M059J (cell line): ENCODE results near the gene TMEM115. TPM values are rescaled to one million over a fixed set of nuclear protein-coding genes. Genes with fewer than 3 reads are reported as not detected.

Experiments
- DNase-seq: peaks from one replicate; pipeline ENCODE4 v3.0.0-alpha.2; 2012; ENCODE audit warnings: low read depth
- total RNA-seq: library from RNA; depleted of rRNA; stranded (reverse); fragments of >200 nt; shearing (Covaris generic); gene quantifications from 2 replicates; pipeline ENCODE4 v1.2.3, GENCODE V29; 2014

Gene TMEM115
- total RNA-seq, 1 experiment from 2014 or later: 38.2 TPM

- DNase-seq: no peak
Observed at GRCh38 chr3:50334339-50335075, 24.8 kb downstream of the TMEM115 start.

DNA sequence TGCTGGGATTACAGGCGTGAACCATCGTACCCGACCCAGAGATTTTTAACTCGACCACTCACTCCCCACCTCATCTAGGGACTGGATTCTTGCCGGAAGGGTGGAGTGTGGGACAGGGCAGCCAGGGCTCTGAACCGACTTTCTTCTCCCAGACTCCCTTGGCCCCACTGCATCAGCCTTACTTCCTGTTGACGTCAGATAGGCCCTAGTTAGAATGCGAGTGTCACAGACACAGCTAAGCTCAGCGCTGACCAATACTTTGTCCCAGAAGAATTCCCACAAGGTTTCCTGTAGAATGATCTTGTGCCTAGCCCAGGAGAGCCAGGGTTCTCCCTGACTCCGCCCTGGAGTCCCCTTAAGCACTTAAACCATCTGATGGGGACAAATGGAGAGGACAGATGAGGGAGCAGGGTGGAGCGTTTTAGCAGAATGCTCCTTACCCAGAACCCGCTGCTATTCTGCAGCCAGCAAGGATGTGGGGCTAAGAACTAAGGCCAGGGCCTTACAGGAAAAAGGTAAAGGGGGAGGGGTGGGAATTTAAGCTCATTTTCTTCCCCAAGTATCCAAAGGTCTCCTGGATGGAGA, 25.5 kb downstream of the TMEM115 start:
- no peak for DNase-seq

DNA sequence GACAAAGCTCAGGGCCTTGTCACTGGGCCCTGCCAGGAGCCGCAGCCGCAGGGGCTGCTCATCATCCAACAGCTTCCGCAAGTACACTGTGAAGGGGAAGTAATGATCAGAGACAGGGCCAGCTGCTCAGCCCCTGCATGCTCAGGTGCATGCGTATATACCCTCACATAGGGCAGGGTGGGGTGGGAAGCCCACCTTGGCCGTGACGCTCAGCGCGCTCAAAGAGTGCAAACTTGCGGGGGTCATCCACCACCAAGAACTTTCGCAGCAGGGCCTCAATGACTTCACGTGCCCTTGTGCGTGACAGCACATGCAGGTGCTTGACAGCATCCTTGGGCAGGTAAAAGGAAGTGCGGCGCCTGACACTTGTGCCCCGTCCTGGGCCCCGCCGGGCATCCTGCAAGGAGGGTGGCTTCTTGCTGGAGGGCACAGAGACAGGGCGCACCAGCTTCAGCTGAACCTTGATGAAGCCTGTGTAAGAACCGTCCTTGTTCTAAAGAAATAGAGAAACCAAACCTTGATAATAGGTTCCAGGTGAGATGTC, 27.9 kb downstream of the TMEM115 start:
- no peak for DNase-seq

DNA sequence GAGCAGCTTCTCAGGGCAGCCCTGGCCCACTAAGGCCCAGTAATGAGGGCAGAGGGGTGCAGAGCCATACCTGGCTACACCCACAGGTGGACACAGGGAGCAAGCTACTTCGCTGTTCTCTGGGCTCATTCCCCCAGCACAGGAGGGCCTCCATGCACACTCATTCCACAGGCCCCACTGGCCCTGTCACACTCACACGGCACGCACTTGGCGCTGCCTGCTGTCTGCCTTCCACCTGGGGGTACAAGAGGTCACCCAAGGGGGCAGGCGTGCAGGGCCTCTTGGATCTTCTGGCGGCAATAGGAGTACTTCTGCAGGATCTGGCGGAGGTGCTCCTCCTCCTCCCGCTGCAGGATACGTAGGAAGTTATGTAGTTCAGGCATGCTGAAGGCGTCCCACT, 29.0 kb downstream of the TMEM115 start:
- DNase-seq: no peak

DNA sequence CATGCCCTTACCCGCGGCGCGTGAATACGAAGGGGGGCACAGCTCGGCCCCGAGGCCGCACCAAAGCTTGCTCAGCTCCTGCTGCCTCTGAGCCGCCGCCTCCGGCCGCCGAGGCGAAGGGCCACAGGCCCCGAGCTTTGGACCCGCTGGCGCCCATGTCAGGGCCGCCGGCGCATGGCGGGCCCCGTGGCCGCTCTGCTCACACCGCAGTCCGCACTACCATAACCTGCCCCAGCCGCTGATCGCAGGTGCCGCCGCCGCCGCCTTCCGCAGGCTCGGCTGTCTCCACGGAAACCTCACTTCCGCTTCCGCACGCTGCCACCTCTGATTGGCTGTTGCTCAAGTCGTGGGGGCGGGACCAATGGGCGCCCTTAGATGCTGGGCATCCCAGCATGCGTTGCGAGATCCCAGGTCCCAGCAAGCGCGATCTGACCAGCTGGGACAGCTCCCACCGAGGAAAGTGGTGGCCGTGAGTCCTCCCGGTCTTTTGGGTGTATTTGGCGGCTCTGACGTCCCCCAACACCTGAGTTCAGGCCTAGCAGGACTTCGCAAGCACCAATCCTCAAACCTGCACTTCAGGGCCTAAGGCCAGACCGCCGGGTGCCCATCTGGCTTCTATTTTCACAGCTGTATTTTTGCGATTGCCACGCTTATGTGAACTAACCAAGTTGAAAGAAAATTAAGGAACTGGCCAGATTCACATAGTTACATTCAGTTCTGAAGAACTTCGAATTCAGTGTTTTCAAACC, 31.2 kb downstream of the TMEM115 start, which contains the start of gene TUSC2:
Gene TUSC2 (minus strand): TSS at position 281 of the 749 bp plus-strand sequence. CDS start 124 bp downstream, at position 157.
- peak; percentile 94 for DNase-seq

DNA sequence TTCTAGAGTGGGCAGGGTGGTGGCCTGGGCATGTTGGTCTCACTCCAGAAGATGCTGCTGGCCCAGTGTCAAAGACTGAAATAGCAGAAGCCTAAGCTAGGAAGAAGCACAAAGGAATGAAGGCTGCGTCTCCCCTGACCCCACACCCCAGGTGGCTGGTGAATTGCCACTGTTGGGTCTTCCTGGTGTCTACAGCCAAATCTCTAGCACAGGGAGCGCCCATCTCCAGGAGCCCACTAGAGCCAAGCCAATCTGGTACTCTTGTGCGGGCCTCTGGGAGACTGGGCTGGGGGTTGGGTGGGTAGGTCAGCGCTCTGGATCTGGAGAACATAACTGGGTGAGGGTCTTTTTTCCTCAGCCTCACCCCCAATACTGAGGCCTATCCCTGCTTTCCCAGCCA, 32.2 kb downstream of the TMEM115 start:
- no peak for DNase-seq

DNA sequence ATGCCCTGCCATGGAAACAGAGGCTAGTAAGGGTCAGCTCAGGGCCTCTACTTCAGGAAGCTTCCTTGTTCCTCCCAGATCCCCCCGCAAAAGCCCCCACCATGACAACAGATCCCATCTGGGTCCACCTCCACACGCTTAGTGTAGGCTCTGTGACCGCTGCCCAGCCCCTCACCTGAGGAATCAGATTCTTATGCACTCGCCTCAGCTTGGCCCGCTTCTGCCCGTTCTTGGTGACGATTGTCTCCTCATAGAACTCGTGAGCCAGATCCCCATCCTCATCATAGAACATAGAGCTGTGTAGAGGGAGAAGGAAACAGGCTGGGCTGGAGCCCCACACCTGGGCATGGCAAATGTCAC, 33.2 kb downstream of the TMEM115 start:
- no peak for DNase-seq

GRCh38 chr3:50325497-50326181, 33.7 kb downstream of the TMEM115 start:
- DNase-seq: no peak

GRCh38 chr3:50325113-50325480, 34.2 kb downstream of the TMEM115 start:
- no peak for DNase-seq

DNA sequence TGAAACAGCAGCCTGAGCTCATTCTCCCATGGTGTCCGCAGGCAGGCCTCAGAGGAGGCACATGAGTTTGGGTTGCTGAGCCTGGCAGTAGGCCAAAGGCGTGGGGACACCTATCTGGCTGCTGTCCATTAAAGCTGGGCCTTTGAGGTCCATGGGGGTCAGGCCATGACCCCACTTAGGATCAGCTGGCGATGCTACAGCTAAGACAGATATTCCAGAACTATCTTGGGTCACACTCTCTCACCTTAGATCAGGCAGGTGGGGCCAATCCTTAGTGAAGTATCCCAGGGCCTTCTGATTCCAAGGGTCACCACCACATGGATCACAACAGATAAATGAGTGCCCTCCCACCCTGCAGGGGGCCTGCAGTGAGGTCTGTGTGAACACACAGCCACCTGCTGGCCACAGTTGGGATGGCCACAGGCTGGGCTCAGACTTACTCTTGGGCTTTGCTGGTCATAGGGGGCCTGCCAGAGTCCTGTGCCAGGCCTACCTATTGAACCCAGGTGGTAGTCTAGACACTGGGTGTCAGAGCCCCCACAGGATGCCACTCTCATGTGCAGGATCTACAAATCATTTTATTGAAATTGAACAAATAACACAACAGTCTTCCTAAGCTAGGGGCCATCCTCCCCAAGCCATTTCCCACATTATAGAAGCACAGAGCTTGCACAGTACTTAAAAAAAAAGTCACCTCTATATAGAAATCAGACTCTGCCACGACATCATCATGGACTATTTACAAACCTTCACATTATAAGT, 34.8 kb downstream of the TMEM115 start:
- peak; percentile 49 for DNase-seq

GRCh38 chr3:50323614-50324199, 35.6 kb downstream of the TMEM115 start:
- DNase-seq: no peak

- no peak for DNase-seq
Observed at GRCh38 chr3:50323092-50323600, 36.2 kb downstream of the TMEM115 start.

DNA sequence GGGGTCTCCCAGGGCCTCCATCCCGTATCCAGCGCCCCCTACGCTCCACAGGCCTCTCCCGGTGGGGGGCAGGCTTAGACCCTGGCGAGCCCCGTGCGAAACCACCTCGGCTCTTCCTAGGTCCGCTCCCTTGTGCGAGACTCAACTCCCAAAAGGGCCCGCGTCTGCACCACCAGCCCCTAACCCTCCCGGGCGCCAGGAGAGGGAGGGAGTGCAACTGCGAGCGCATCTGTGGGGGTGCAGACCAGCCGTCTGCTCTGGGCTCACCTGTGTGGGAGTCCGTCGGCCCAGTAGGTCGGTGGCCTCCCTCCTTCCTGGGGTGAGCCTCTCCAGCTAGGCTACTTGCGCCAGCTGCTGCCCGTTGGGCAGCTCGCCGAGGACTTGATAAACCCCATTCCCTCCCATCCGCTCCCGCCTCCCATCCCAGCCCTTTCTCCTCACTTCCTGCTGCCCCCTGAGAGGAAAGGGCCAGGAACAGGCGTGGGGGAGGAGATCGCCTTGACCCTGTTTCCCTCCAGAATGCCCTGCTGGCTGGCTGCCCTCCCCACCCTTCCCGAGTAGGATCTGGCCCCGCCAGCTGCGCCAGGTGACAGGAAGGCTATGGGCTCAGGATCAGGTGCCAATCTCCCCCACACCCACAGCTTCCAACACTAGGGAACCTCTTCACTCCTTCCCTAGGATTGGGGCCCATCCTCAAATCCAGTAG, 36.8 kb downstream of the TMEM115 start, which contains the start of gene HYAL2:
Gene HYAL2 (minus strand): TSS at position 360 of the 706 bp plus-strand sequence. CDS start 2,256 bp downstream, outside the sequence.
- DNase-seq: no peak

GRCh38 chr3:50322115-50322385, 37.3 kb downstream of the TMEM115 start:
- DNase-seq: no peak

GRCh38 chr3:50321336-50322114, 37.8 kb downstream of the TMEM115 start:
- DNase-seq: peak; percentile 83

- DNase-seq: peak; percentile 58
Observed at GRCh38 chr3:50320853-50321335, 38.4 kb downstream of the TMEM115 start.

GRCh38 chr3:50319894-50320625, 39.3 kb downstream of the TMEM115 start:
- no peak for DNase-seq

- DNase-seq: no peak
Observed at GRCh38 chr3:50319181-50319893, 40.0 kb downstream of the TMEM115 start.
